Measurements from ENCODE around the gene PPP2R1B.

The PPP2R1B gene

DNA sequence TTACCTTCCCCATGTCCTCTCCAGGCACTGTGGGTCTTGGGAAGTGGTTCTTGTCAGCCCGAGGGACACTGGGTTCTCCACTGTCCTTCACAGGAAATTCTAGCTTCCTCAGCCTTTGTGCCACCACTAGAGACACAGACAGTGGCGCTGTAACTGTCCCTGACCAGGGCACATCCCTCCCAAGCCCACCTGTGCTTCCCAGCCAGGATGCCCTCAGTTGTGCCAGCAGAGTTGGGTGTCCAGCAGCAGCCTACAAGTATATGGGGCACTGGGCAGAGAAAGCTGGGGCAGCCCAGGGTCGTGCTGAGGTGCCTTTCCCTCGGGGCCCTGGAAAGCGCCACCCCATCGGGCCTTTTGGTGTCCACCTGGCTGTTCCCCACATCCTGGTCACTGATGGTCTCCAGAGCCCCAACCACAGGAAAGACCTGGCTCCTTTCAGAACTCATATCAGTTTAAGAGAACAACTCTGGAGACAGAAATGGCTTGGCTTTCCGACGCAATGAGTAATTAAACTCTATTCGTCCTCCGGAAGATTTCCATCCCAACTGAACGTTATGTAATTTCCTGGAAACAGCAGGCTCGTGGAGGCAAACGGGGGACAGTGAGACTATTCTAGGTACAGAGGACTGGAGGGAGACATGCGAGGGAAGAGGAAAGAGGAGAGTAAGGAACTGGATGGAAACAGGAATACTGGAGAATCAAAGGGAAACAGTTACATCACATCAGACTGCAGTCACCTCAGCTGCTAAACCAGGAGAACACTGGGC lies 28.6 kb downstream of the PPP2R1B start:
- Histone ChIP-seq H2AFZ (ENCODE audit: low read depth) (no peak overlapping the region), H3K4me1 (ENCODE audit: low read depth, poor library complexity, severe bottlenecking) (peaks cover 15% of the 10 kb centered on the region), H3K4me2 (no peak overlapping the region)

DNA sequence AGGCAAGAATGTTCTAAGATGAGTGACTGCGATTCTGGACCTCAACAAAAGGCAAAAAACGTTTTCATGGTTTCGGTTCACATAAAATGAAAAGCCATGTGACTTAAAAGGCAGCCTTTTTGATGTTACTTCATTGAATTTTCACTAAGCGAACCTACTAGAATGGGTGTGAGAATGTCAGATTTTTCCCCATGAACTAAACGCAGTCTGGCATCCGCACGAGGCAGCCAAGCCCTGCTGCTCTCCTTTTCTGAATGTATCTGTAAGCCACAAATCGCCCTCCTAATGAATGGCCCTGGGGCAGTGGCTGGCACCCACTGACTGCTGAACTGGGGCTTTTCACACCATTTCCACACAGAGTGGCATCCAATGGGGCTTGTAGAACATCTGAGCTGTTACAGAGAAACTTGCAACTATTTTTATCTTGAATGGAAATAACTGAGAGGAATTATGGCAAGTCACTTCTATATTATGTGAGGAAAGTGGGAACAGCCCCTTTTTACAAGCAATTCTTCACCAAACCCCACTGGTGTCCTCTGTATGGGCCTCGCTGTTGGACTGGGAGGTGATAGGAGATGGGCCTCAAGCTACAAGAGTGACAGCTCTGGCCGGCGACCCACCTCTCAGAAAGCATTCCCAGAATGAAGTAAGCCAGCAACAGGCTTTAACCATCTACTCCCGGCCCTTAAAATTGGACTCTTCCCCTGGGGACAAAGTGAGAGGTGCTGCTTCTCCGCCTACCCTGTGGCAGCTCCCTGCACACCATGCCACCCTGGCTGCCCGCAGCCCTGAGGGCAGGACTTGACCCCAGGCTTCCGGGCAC lies 29.4 kb downstream of the PPP2R1B start:
- Histone ChIP-seq H3K79me2 (ENCODE audit: insufficient read depth, low read depth) (no peaks in the 10 kb centered on the region), H3K4me3 (IDR thresholded peaks at IDR 0.05; ENCODE audit: insufficient read depth, low read depth, low read length) (no peak overlapping the region), H3K27me3 (ENCODE audit: insufficient read depth, low read depth) (no peaks in the 10 kb centered on the region), H3K4me2 (no peak overlapping the region), H3K36me3 (ENCODE audit: insufficient read depth) (peaks cover 4% of the 10 kb centered on the region; the same call in 1 of the 2 replicates), H4K20me1 (ENCODE audit: insufficient read depth) (no peaks in the 10 kb centered on the region), H3K27ac (no peak overlapping the region), H3K9ac (no peak overlapping the region), H3K4me1 (ENCODE audit: low read depth, poor library complexity, severe bottlenecking) (peaks cover 15% of the 10 kb centered on the region), H2AFZ (ENCODE audit: low read depth) (no peak overlapping the region)
- TF ChIP-seq, protein P1, sequence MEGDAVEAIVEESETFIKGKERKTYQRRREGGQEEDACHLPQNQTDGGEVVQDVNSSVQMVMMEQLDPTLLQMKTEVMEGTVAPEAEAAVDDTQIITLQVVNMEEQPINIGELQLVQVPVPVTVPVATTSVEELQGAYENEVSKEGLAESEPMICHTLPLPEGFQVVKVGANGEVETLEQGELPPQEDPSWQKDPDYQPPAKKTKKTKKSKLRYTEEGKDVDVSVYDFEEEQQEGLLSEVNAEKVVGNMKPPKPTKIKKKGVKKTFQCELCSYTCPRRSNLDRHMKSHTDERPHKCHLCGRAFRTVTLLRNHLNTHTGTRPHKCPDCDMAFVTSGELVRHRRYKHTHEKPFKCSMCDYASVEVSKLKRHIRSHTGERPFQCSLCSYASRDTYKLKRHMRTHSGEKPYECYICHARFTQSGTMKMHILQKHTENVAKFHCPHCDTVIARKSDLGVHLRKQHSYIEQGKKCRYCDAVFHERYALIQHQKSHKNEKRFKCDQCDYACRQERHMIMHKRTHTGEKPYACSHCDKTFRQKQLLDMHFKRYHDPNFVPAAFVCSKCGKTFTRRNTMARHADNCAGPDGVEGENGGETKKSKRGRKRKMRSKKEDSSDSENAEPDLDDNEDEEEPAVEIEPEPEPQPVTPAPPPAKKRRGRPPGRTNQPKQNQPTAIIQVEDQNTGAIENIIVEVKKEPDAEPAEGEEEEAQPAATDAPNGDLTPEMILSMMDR (conservative IDR thresholded peaks at IDR 0.05; ENCODE audit: low read depth, low read length): no peak

More for the DNA sequence above, 28.6 kb downstream of the PPP2R1B start:
- H3K27me3 ChIP-seq (ENCODE audit: insufficient read depth, low read depth): no peaks in the 10 kb centered on the region
- no peaks in the 10 kb centered on the region for H4K20me1 ChIP-seq (ENCODE audit: insufficient read depth)
- no peak overlapping the region for H3K4me3 ChIP-seq (IDR thresholded peaks at IDR 0.05; ENCODE audit: insufficient read depth, low read depth, low read length)
- H3K9ac ChIP-seq: no peak overlapping the region
- no peaks in the 10 kb centered on the region for H3K79me2 ChIP-seq (ENCODE audit: insufficient read depth, low read depth)
- H3K36me3 ChIP-seq (ENCODE audit: insufficient read depth): peaks cover 5% of the 10 kb centered on the region; the same call in 1 of the 2 replicates
- H3K27ac ChIP-seq: no peak overlapping the region
- TF ChIP-seq, protein P1 (conservative IDR thresholded peaks at IDR 0.05; ENCODE audit: low read depth, low read length): no peak

DNA sequence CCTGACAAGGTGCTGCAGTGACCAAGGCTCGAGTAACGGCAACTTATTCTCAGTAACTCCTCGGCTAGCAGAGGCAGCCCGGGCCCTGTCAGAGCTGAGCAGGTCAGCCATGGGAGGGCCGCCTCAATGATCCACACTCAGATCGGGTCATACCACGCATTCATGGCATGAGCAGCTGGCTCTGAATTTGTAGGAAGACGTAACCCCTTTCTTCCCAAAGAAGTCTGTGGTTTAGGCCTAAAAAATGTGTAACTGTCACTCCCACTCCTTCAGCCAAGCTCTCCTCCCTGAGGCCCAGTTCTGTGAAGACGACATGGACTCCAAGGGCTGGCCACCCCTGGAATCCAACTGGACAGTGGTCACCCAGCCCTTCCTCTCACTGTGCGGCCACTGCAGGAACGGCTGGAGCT lies 30.0 kb downstream of the PPP2R1B start:
- Histone ChIP-seq H3K27ac (no peak overlapping the region), H3K4me3 (IDR thresholded peaks at IDR 0.05; ENCODE audit: insufficient read depth, low read depth, low read length) (no peak overlapping the region), H4K20me1 (ENCODE audit: insufficient read depth) (no peaks in the 10 kb centered on the region), H3K36me3 (ENCODE audit: insufficient read depth) (no peaks in the 10 kb centered on the region), H3K9ac (no peak overlapping the region), H3K27me3 (ENCODE audit: insufficient read depth, low read depth) (no peaks in the 10 kb centered on the region), H3K4me1 (ENCODE audit: low read depth, poor library complexity, severe bottlenecking) (peaks cover 14% of the 10 kb centered on the region), H3K4me2 (no peak overlapping the region), H2AFZ (ENCODE audit: low read depth) (no peak overlapping the region), H3K79me2 (ENCODE audit: insufficient read depth, low read depth) (no peaks in the 10 kb centered on the region)
- TF ChIP-seq, protein P1 (conservative IDR thresholded peaks at IDR 0.05; ENCODE audit: low read depth, low read length): no peak

DNA sequence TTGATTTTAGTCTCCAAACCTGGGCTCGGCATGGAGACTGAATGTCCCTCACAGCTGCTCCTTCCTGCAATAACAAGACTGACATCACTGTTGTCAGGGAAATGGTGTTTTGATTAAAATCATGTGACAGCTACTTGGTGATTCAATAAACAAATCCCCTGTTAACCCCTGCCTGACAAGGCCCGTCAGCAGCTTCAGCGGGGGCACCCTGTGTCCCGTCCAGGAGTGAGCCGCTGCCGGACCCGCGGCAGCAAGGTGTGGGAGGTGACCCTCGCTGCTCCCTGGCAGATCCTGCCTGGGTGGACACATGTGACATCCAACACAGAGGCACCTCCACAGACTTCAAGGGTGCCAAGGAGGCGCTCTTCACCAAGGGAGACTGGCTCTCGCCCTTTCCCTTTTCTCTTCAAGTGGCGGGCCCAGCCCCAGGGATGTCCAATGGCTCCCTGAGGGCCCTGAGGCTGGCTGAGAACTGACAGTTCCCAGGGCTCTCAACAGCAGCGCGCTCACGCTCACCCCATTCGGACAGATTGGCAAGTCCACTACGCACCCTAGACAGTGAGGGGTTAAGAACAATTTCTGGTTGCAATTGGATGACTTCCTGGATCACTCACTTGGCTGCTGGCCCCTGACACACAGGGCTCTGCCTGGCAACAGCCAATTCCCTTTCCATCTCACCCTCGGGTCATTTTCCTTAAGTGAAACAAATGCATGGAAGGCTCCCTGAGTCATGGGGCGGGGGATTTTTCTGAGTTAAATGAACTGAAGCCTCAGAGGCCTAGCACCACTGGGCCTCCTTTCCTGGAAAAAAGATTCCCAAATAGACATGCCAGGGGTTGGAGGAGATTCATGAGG lies 30.7 kb downstream of the PPP2R1B start:
- H3K27ac ChIP-seq: no peak overlapping the region
- peaks cover 8% of the 10 kb centered on the region for H3K4me1 ChIP-seq (ENCODE audit: low read depth, poor library complexity, severe bottlenecking)
- H3K9ac ChIP-seq: no peak overlapping the region
- no peaks in the 10 kb centered on the region for H3K36me3 ChIP-seq (ENCODE audit: insufficient read depth)
- H4K20me1 ChIP-seq (ENCODE audit: insufficient read depth): no peaks in the 10 kb centered on the region
- H3K4me3 ChIP-seq (IDR thresholded peaks at IDR 0.05; ENCODE audit: insufficient read depth, low read depth, low read length): no peak overlapping the region
- no peak overlapping the region for H3K4me2 ChIP-seq
- no peaks in the 10 kb centered on the region for H3K79me2 ChIP-seq (ENCODE audit: insufficient read depth, low read depth)
- no peaks in the 10 kb centered on the region for H3K27me3 ChIP-seq (ENCODE audit: insufficient read depth, low read depth)
- TF ChIP-seq, protein P1 (conservative IDR thresholded peaks at IDR 0.05; ENCODE audit: low read depth, low read length): no peak
- H2AFZ ChIP-seq (ENCODE audit: low read depth): no peak overlapping the region
